Measurements from ENCODE around the gene CBX4. TPM values are rescaled to one million over a fixed set of nuclear protein-coding genes. Genes with fewer than 3 reads are reported as not detected.

CBX4 gene
- total RNA-seq, 1 experiment from 2014 or later = 6.2 TPM

DNA sequence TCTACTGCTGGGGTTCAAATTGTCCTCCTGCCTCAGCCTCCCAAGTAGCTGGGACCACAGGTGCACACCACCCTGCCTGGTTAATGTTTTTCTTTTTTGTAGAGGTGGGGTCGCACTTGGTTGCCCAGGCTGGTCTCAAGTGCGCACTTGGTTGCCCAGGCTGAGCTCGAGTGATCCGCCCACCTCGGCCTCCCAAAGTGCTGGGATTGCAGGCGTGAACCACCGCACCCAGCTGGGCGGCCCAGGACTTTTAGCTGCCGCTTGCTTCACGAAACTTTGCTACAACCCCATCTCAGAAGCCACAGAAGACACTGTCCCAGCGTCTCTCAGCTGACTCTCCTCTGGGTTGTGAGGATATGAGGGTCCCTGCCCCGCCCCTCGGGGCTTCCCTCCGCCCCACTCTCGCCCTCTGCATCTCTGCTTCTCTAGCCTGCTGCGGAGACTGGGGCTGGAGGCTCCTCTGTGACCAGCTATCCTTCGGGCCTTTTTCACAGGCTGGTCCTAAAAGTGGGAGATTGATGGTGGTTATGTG, 48.8 kb upstream of the CBX4 start:
- no peak overlapping the region for H3K14ac ChIP-seq (ENCODE audit: insufficient read depth, low read length)
- H3K9me3 Mint-ChIP-seq = no peaks in the 10 kb centered on the region
- no peaks in the 10 kb centered on the region for H3K36me3 Mint-ChIP-seq (ENCODE audit: insufficient read depth in 1 of 3, low read depth in 3 of 3)
- no peaks in the 10 kb centered on the region for H3K27me3 ChIP-seq (ENCODE audit: insufficient read depth, low read length)
- H4K20me1 ChIP-seq (ENCODE audit: control insufficient read depth, insufficient read depth, insufficient read length) = no peaks in the 10 kb centered on the region
- H3K4me1 ChIP-seq (ENCODE audit: insufficient read depth, low read length) = no peaks in the 10 kb centered on the region; the same call in 1 of the 2 replicates
- H4K5ac ChIP-seq (ENCODE audit: insufficient read length, low read depth, low read length) = no peak overlapping the region
- H2BK12ac ChIP-seq (ENCODE audit: insufficient read length, low read depth, low read length) = no peak overlapping the region
- no peaks in the 10 kb centered on the region for H3K23me2 ChIP-seq (ENCODE audit: insufficient read length, low read depth, low read length, poor library complexity, severe bottlenecking)
- H2AFZ ChIP-seq (ENCODE audit: low read length) = no peak overlapping the region
- no peak overlapping the region for H2BK15ac ChIP-seq (ENCODE audit: low read depth, low read length)
- no peak overlapping the region for H3K9ac ChIP-seq (ENCODE audit: extremely low read depth, insufficient read length, low read length)
- H2BK5ac ChIP-seq (ENCODE audit: insufficient read length, low read length) = no peak overlapping the region
- DNase-seq = no peak
- H2AK5ac ChIP-seq (ENCODE audit: insufficient read length, low read length) = no peak overlapping the region
- no peak overlapping the region for H3K23ac ChIP-seq (ENCODE audit: insufficient read length, low read depth, low read length)
- no peak overlapping the region for H3K4ac ChIP-seq (ENCODE audit: low read depth, low read length)
- no peak overlapping the region for H3K27ac ChIP-seq (ENCODE audit: insufficient read length, low read depth, low read length)
- no peaks in the 10 kb centered on the region for H3K9me3 ChIP-seq (ENCODE audit: control insufficient read depth, low read depth, low read length)
- H3K4me1 Mint-ChIP-seq = no peaks in the 10 kb centered on the region; a peak in 2 of 4 replicates
- no peak overlapping the region for H3K4me3 Mint-ChIP-seq
- peaks cover 53% of the 10 kb centered on the region for H3K27me3 Mint-ChIP-seq (ENCODE audit: low read depth)
- H3K4me2 ChIP-seq (ENCODE audit: insufficient read depth, insufficient read length, low read length) = no peak overlapping the region
- H3T11ph ChIP-seq (ENCODE audit: low read length) = no peak overlapping the region
- H3K56ac ChIP-seq (ENCODE audit: insufficient read length, low read depth, low read length) = no peak overlapping the region
- no peak overlapping the region for H4K91ac ChIP-seq (ENCODE audit: insufficient read length, low read depth, low read length)
- no peaks in the 10 kb centered on the region for H3K79me1 ChIP-seq (ENCODE audit: insufficient read depth, low read depth, low read length, poor library complexity, severe bottlenecking)
- TF ChIP-seq CTCF (conservative IDR thresholded peaks at IDR 0.05) = no peak
- H3K27ac Mint-ChIP-seq = no peak overlapping the region
- no peak overlapping the region for H2BK120ac ChIP-seq (ENCODE audit: low read depth, low read length, poor library complexity, severe bottlenecking)
- no peak overlapping the region for H4K8ac ChIP-seq (replicated peaks; ENCODE audit: insufficient read length, low read depth, low read length)
- no peaks in the 10 kb centered on the region for H3K79me2 ChIP-seq (ENCODE audit: insufficient read depth, low read length)
- H3K18ac ChIP-seq (ENCODE audit: insufficient read length, low read depth, low read length) = no peak overlapping the region
- WGBS (ENCODE audit: extremely low coverage, insufficient read length, low lambda C conversion rate) = no CpG with 5 or more reads among the region's 17 CpGs
- H2BK20ac ChIP-seq (ENCODE audit: low read depth, low read length, poor library complexity, severe bottlenecking) = no peak overlapping the region

Measured in H9 (cell line).